ENCODE results near the gene NR1I3.

NR1I3 gene

GRCh38 chr1:161226320-161226711 lies 11.7 kb downstream of the NR1I3 start:
- CTCF ChIA-PET = interaction anchor here (0.7 to 9.7 kb wide), 35 partner anchors 9 to 591 kb away, joined by 3 to 146 read pairs (median 7); partner anchors contain the start of genes ADAMTS4, FCER1G, NDUFS2 and NR1I3
- peak overlapping the region; percentile 26; the same call in 1 of the 2 replicates for H3K27ac ChIP-seq (ENCODE audit: extremely low read depth, low read depth, low read length)

More at GRCh38 chr1:161226320-161226711, 11.7 kb downstream of the NR1I3 start:
- Histone ChIP-seq H3K9me3 (ENCODE audit: control insufficient read depth, insufficient read depth, low read depth, low read length) (no peaks in the 10 kb centered on the region), H3K36me3 (ENCODE audit: control insufficient read depth in 2 of 2, insufficient read depth in 1 of 2, low read length in 2 of 2) (peaks cover 0 to 33% of the 10 kb centered on the region in 2 experiments; a peak in 1 of 3 replicates), H3K4me1 (ENCODE audit: control insufficient read depth, insufficient read depth, low read length) (peaks cover 4% of the 10 kb centered on the region; the same call in 1 of the 2 replicates), H3K4me3 (ENCODE audit: low read depth, low read length) (peak overlapping the region; percentile 84)
- POLR2A ChIA-PET = interaction anchor here (0.6 to 1.7 kb wide), 14 partner anchors 10 to 163 kb away, joined by 3 to 22 read pairs (median 7); partner anchors contain the start of genes B4GALT3, DEDD, FCER1G and NDUFS2
- TF ChIP-seq ZNF362 (tag by site-specific recombination; IDR thresholded peaks at IDR 0.05) = no peak
- TF ChIP-seq ZNF148 (tag by site-specific recombination; IDR thresholded peaks at IDR 0.05; ENCODE audit: borderline replicate concordance) = no peak
- no peak for TF ChIP-seq ZNF24 (tag by site-specific recombination; IDR thresholded peaks at IDR 0.05)
- TF ChIP-seq ZSCAN16 (tag by site-specific recombination; IDR thresholded peaks at IDR 0.05) = no peak
- TF ChIP-seq ZNF645 (tag by site-specific recombination; IDR thresholded peaks at IDR 0.05) = no peak
- no peak for TF ChIP-seq ZNF530 (tag by site-specific recombination; IDR thresholded peaks at IDR 0.05; ENCODE audit: low read depth)
- TF ChIP-seq ZNF513 (tag by site-specific recombination; IDR thresholded peaks at IDR 0.05) = no peak
- TF ChIP-seq ZBTB44 (tag by site-specific recombination; IDR thresholded peaks at IDR 0.05) = no peak
- no peak for TF ChIP-seq ZNF791 (tag by site-specific recombination; IDR thresholded peaks at IDR 0.05)
- no peak for TF ChIP-seq ZNF214 (tag by site-specific recombination; IDR thresholded peaks at IDR 0.05; ENCODE audit: borderline replicate concordance)
- TF ChIP-seq HOXD13 (CRISPR knock-in tag; IDR thresholded peaks at IDR 0.05; ENCODE audit: borderline replicate concordance) = no peak
- no peak for TF ChIP-seq ZNF48 (tag by site-specific recombination; IDR thresholded peaks at IDR 0.05)
- TF ChIP-seq GLI4 (tag by site-specific recombination; IDR thresholded peaks at IDR 0.05) = 0 out of 2 replicates have a peak, but pooled peaks have one; percentile 20
- TF ChIP-seq ZNF23 (tag by site-specific recombination; IDR thresholded peaks at IDR 0.05; ENCODE audit: borderline replicate concordance) = no peak
- TF ChIP-seq ZFP69B (tag by site-specific recombination; IDR thresholded peaks at IDR 0.05) = peak; percentile 4; the same call in 1 of the 2 replicates
- TF ChIP-seq ZNF843 (tag by site-specific recombination; IDR thresholded peaks at IDR 0.05) = no peak
- no peak for TF ChIP-seq ZNF175 (tag by site-specific recombination; IDR thresholded peaks at IDR 0.05)
- peak; percentile 16; the same call in 1 of the 2 replicates for TF ChIP-seq ZNF76 (tag by site-specific recombination; IDR thresholded peaks at IDR 0.05; ENCODE audit: borderline replicate concordance, low read depth)
- TF ChIP-seq ZNF335 (tag by site-specific recombination; conservative IDR thresholded peaks at IDR 0.05) = peak; percentile 64
- TF ChIP-seq ZNF174 (tag by site-specific recombination; IDR thresholded peaks at IDR 0.05) = no peak
- TF ChIP-seq ZNF785 (tag by site-specific recombination; IDR thresholded peaks at IDR 0.05) = no peak
- TF ChIP-seq ZNF341 (tag by site-specific recombination; IDR thresholded peaks at IDR 0.05; ENCODE audit: low read depth) = peak; percentile 54; the same call in 1 of the 2 replicates

Data from HEK293 (cell line).